Measurements from ENCODE around the gene ATXN10.

- TF ChIP-seq POLR2A (IDR thresholded peaks at IDR 0.05) (no peak), CTCF (IDR thresholded peaks at IDR 0.05) (no peak)
These were observed 36.0 kb downstream of the ATXN10 start for GRCh38 chr22:45707605-45708004.

Measured in esophagus squamous epithelium (tissue), 4 donors.